GM18511 (cell line): ENCODE results near the gene GSTA3.
"Not testable (repeated sequence)": the region's sequence is repeated elsewhere in the genome, so short reads cannot be mapped to it uniquely, and the experiment has no call there.

ENCODE experiments used
- ATAC-seq: cut with Tn5 transposase; IDR thresholded peaks from one replicate; pipeline ENCODE4 v1.9.1; 2021; ENCODE audit warnings: mild to moderate bottlenecking, moderate library complexity; ENCODE audit not compliant: unreplicated experiment

The GSTA3 gene

GRCh38 chr6:52918027-52918686 is 8.7 kb upstream of the GSTA3 start:
- ATAC-seq = not testable (repeated sequence)

DNA sequence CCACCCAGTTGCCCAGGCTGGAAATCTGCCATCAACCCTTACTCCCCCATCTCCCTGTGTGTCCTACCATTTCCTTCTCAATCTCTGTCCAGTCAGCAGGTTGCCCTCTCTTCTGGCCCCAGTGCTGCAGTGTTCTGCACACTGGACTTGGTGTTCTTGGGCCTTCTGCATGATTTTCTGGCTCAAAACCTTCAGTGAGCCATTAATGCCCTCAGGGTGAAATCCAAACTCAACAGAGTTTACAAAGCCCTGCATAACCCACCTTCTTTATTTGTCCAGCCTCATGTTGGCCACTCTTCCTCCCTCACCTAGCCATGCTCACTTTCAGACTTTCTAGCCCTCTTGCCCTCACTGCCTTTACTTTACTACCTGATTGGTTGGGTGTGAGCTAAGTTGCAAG is 5.0 kb upstream of the GSTA3 start:
- ATAC-seq = no peak

DNA sequence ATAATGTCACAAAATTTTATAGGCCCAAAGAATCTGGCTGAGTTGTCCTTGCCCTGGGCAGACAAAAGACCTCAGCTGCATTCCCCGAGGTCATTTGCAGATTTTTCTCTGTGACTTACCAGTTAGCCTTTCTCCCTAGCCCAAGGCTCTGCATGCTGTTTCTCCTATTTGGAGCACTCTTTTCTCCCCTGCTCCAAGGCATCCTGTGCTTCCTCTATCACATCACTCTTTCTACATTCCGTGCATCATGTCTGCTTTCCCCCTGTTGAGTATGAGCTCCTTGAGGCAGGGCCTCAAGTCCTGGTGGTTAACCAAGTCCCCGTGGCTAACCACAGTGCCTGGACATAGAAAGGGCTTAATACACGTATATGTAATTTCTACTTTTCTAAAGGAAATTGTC is 593 bp upstream of the GSTA3 start:
- ATAC-seq = no peak

DNA sequence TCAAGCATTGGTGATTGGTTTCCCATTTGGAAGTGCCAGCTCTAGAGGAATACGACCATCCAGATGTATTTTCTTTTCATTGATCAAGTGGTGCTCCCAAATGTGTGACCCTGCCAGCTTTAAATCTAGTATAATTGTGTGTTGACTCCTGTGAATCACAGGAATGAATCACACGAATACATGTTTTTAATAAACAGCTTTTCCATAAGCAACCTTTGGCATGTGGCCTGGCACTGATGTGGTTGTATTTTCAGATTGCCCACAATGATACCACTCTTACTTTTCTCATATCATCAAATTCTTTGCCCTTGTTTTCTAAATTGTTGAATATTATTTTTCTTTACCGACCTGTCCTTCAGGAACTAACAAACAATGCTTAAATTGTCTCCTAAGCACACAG is 367 bp downstream of the GSTA3 start:
- no peak for ATAC-seq

DNA sequence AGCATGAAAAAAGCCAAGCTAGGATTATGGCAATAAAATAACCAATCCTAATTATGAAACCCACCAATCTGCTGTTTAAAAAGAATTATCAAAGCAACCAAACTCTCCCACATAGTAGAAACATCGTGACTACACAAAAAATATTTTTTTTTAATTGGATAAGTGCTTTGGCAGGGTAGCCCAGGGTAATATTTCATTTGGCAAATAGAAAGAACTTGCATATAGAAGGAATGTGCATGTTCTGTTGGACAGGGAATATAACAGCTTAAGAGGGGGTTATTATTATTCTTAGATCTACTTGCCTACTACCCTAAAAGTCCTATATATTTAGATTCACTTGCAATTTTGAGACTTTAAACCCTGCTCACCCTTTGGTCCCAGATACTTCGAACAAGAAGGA is 972 bp downstream of the GSTA3 start:
- no peak for ATAC-seq

GRCh38 chr6:52904562-52905279 is 4.8 kb downstream of the GSTA3 start:
- no peak for ATAC-seq

DNA sequence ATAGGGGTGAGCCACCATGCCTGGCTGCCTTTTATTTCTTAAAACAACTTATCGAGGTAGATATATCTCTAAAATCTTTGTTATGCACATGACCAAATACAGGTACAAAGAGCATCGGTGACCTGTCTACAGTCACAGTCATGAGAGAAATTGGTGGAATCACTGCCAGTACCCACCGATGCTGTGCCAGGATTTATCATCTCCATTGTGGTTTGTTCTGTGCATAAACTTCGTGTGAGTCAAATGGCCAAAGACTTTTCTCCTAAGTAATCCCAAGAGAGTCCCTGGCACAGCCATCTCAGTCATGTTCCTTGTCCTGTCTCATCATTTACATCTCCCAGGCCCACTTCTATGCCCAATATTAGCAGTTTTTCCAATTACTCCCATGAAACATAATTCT is 9.0 kb downstream of the GSTA3 start:
- ATAC-seq = no peak

GRCh38 chr6:52895790-52896189 is 13.7 kb downstream of the GSTA3 start:
- not testable (repeated sequence) for ATAC-seq

DNA sequence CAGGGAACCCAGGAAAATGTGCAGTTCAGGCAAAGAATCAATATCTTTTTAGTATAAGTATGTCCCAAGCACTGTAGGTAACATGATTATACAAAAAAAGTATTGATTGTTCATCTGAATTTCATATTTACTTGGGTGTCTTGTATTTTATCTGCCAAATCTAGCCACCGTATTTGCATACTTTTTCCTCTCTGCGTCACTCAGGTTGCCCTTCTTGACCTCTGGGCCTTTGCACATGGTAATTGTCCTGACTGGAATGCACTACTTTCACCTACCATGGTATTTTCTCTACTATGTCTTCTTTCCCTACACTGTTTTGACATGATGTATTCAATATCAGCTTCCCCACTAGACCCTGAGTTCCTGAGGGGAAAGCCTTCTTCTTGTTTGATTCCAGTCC is 15.2 kb downstream of the GSTA3 start:
- no peak for ATAC-seq

- ATAC-seq = no peak
These were observed 15.7 kb downstream of the GSTA3 start for GRCh38 chr6:52893803-52894202.

GRCh38 chr6:52893221-52893620 is 16.3 kb downstream of the GSTA3 start:
- no peak for ATAC-seq

DNA sequence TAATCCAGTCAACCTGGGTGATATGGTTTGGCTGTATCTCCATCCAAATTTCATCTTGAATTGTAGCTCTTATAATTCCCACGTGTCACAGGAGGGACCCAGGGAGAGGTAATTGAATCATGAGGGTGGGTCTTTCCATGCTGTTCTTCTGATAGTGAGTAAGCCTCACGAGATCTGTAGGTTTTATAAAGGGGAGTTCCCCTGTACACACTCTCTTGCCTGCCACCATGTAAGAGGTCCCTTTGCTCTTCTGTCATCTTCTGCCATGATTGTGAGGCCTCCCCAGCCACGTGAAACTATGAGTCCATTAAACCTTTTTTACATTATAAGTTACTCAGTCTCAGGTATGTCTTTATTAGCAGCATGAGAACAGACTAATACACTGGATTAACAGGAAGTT is 19.5 kb downstream of the GSTA3 start:
- no peak for ATAC-seq

GRCh38 chr6:52887910-52888524 is 21.5 kb downstream of the GSTA3 start:
- ATAC-seq = no peak

DNA sequence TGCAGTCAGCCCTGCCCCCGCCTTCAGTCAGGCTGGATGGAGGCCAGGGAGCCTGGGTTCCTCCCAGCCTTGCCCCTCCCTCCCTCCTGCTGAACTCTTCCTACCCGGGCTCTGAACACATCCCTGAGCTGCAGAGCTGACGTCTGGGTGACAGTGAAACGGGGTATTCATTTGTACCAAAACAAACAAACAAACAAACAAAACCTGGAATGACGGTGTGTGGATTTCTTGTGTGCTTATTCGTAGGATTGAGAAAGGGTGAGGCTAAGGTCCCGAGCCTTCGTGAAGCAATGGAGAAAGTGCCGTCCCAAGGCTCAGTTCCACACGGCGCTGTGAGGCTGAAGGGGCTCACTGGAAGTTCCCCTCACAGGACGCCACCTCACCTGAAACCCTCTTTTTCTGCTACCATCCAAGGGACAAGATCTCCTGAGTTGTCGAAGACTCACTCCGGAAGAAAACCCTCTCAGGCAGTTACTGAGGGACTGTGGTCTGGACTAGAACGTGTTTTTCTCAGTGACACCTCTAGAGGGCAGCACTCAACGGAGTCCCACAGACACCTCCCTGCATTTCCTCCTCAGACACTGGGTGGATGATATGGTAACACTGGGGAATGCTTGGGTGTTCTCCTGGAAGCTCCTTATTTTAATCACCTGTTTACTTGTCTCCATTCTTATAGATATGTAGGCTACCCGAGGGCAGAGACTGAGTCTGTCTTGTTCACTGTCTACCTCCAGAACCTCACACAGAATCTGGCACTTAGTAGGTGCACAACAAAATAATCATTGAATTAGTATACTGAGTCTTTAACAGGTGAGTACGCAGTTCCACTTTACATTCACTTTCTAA is 27.3 kb downstream of the GSTA3 start:
- ATAC-seq = peak; percentile 100

- ATAC-seq = no peak
These were observed 27.9 kb downstream of the GSTA3 start for GRCh38 chr6:52881662-52881995.

- ATAC-seq = no peak
These were observed 31.7 kb downstream of the GSTA3 start for GRCh38 chr6:52877786-52878185.

DNA sequence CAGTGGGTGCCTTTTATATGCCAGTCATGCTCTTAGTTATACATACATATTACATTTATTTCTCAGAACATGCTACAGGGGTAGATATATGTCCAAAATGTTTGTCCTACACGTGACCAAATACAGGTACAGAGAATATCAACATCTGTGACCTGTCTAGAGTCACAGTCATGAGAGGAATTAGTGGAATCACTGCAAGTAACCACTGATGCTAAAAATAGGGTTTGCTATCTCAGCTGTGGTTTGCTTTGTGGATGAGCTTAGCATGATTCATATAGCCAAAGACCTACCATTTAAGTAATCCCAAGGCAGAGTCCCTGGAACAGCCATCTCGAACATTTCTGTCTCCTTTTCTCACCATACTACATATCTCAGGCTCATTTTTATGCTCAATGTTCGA is 32.3 kb downstream of the GSTA3 start:
- peak; percentile 61 for ATAC-seq

DNA sequence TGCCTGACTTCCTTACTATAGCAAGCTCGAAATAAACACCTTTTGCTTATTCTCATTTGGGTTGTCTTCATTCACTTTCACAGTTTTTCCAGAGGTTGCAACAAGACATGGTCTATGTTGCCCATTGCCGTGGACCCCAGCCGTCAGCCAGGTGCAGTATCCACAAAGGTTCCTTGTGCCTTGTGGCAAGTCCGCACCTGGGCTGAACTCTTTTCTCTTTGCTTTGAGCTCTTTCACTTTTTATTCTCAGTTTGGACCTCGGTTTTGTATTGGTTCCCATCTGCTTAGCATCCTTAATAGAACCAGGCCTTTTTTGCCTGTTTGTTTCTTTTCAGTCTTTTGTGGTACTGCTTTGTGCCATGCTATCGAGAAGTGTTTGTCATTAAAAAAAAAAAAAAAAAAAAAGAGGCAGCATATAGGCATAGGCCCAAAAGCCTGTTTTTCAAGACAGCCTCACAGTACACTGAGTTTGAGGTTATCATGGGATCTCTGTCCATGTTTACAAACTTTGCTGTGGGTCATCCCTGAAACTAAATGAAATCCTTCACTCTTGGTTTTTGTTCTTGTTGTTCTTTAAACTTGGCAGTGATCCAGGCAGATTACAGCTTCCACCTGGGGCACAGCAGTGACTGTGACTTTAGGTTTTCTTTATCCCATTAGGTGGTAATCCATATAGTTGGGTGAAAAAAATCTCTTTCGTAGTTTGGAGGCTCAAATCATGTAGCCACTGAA is 33.3 kb downstream of the GSTA3 start:
- ATAC-seq = no peak

DNA sequence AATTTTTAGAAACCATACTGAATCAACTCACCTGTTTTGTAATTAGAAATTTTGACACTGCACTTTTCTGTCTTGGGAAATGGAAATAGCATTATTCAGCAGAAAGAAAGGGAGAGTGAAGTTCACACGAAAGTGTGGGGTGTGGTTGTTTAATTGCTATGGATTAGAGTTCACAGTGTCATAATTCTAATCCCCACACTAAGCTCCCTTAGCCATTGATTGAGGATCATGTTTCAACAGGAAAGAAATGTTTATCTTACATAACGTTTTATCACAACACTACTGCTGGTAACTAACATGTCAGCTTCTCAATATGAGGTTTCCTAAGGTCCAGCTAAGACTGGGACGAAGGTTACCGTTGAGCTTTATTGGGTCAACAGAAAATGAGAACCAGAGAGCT is 37.5 kb downstream of the GSTA3 start:
- no peak for ATAC-seq

DNA sequence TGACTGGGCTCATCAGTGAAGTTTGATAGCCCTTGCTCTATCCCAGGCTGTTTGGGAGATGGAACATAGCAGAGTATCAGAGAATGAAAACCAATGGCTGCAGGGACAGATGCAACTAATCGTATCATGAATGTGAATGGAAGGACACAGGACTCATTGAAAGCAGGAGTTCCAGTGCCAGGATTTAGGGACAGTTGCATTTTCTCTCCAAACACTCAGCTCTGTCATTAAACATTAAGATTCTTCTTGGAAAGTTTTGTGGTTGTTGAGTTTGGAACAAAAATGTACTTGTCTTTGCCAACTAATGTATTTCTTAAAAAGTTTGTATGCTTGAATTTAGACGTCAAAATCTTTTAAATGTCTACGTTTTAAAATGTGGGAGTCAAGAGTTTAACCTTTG is 37.9 kb downstream of the GSTA3 start:
- no peak for ATAC-seq
